IgD-negative memory B cell (primary cell): ENCODE measurements around the gene CFAP97D1. TPM values are rescaled to one million over a fixed set of nuclear protein-coding genes. Genes with fewer than 3 reads are reported as not detected.
A peak's percentile ranks its signal among the peaks of the same experiment; 100 is the strongest.

Experiments
- H3K27ac Mint-ChIP-seq, 3 donors: one replicate each; pipeline ENCODE4 v1.8.0; 2020 to 2022; ENCODE audit warnings: mild to moderate bottlenecking in 3 of 3, mixed read lengths in 3 of 3, moderate library complexity in 1 of 3
- H3K27me3 Mint-ChIP-seq: one replicate; pipeline ENCODE4 v1.8.0; 2021; ENCODE audit warnings: mixed read lengths
- H3K36me3 Mint-ChIP-seq: one replicate; pipeline ENCODE4 v1.8.0; 2020; ENCODE audit warnings: mild to moderate bottlenecking, mixed read lengths
- H3K4me1 Mint-ChIP-seq, 3 donors: one replicate each; pipeline ENCODE4 v1.8.0; 2020 to 2022; ENCODE audit warnings: mixed read lengths in 3 of 3, mild to moderate bottlenecking in 1 of 3
- H3K4me3 Mint-ChIP-seq, 4 donors: one replicate each; pipeline ENCODE4 v1.8.0; 2020 to 2022; ENCODE audit warnings: mild to moderate bottlenecking in 4 of 4, mixed read lengths in 4 of 4, moderate library complexity in 3 of 4
- H3K9me3 Mint-ChIP-seq, 3 donors: one replicate each; pipeline ENCODE4 v1.8.0; 2020 to 2021; ENCODE audit warnings: mixed read lengths in 3 of 3, mild to moderate bottlenecking in 1 of 3
- polyA plus RNA-seq: library from polyadenylated mRNA; unstranded; fragments of 300-500 nt; fragmentation: Illumina TruSeq; gene quantifications from one replicate; pipeline ENCODE4 v1.2.3, GENCODE V29; 2021

CFAP97D1 gene
- polyA plus RNA-seq, 1 donor from 2014 or later = not detected

GRCh38 chr17:43818966-43819365 lies 38.7 kb downstream of the CFAP97D1 start:
- Mint-ChIP-seq H3K4me3 (no peak overlapping the region), H3K36me3 (no peaks in the 10 kb centered on the region), H3K27me3 (no peaks in the 10 kb centered on the region), H3K9me3 (no peaks in the 10 kb centered on the region), H3K27ac (no peak overlapping the region), H3K4me1 (no peaks in the 10 kb centered on the region)

GRCh38 chr17:43820759-43821158 lies 40.5 kb downstream of the CFAP97D1 start:
- H3K4me1 Mint-ChIP-seq = no peaks in the 10 kb centered on the region
- no peaks in the 10 kb centered on the region for H3K9me3 Mint-ChIP-seq
- H3K4me3 Mint-ChIP-seq = no peak overlapping the region
- peaks cover 2% of the 10 kb centered on the region for H3K27me3 Mint-ChIP-seq
- H3K36me3 Mint-ChIP-seq = peaks cover 2% of the 10 kb centered on the region
- peak overlapping the region in 1 of 3 donors; percentile 41 for H3K27ac Mint-ChIP-seq

- H3K4me1 Mint-ChIP-seq = no peaks in the 10 kb centered on the region
Observed at GRCh38 chr17:43822570-43823190, 42.4 kb downstream of the CFAP97D1 start.

GRCh38 chr17:43823350-43824084 lies 43.3 kb downstream of the CFAP97D1 start:
- H3K4me1 Mint-ChIP-seq = no peaks in the 10 kb centered on the region
- H3K27me3 Mint-ChIP-seq = peaks cover 2% of the 10 kb centered on the region
- H3K27ac Mint-ChIP-seq = no peak overlapping the region
- H3K36me3 Mint-ChIP-seq = peaks cover 2% of the 10 kb centered on the region
- H3K9me3 Mint-ChIP-seq = no peaks in the 10 kb centered on the region
- H3K4me3 Mint-ChIP-seq = no peak overlapping the region

More at GRCh38 chr17:43822570-43823190, 42.4 kb downstream of the CFAP97D1 start:
- Mint-ChIP-seq H3K4me3 (no peak overlapping the region), H3K27me3 (peaks cover 2% of the 10 kb centered on the region), H3K27ac (no peak overlapping the region), H3K9me3 (no peaks in the 10 kb centered on the region), H3K36me3 (peaks cover 2% of the 10 kb centered on the region)

GRCh38 chr17:43825567-43825966 lies 45.3 kb downstream of the CFAP97D1 start:
- Mint-ChIP-seq H3K4me1 (no peaks in the 10 kb centered on the region), H3K27ac (no peak overlapping the region), H3K36me3 (peaks cover 2% of the 10 kb centered on the region), H3K27me3 (peaks cover 6% of the 10 kb centered on the region), H3K4me3 (no peak overlapping the region), H3K9me3 (no peaks in the 10 kb centered on the region)

- peaks cover 12% of the 10 kb centered on the region for H3K27me3 Mint-ChIP-seq
- peaks cover 2% of the 10 kb centered on the region for H3K36me3 Mint-ChIP-seq
- no peak overlapping the region for H3K27ac Mint-ChIP-seq
- no peaks in the 10 kb centered on the region for H3K9me3 Mint-ChIP-seq
- H3K4me3 Mint-ChIP-seq = no peak overlapping the region
- H3K4me1 Mint-ChIP-seq = peaks cover 0 to 3% (median 0%) of the 10 kb centered on the region in 3 donors
Observed at GRCh38 chr17:43826206-43826605, 46.0 kb downstream of the CFAP97D1 start.

- Mint-ChIP-seq H3K4me3 (no peak overlapping the region), H3K27ac (no peak overlapping the region), H3K27me3 (peaks cover 24% of the 10 kb centered on the region), H3K4me1 (peaks cover 0 to 5% (median 3%) of the 10 kb centered on the region in 3 donors), H3K9me3 (no peaks in the 10 kb centered on the region), H3K36me3 (peaks cover 2% of the 10 kb centered on the region)
Observed at GRCh38 chr17:43827596-43827995, 47.4 kb downstream of the CFAP97D1 start.

- peaks cover 6 to 13% (median 8%) of the 10 kb centered on the region in 3 donors for H3K4me1 Mint-ChIP-seq
- H3K9me3 Mint-ChIP-seq = peaks cover 0 to 5% (median 0%) of the 10 kb centered on the region in 3 donors
- peaks cover 37% of the 10 kb centered on the region for H3K27me3 Mint-ChIP-seq
- no peak overlapping the region for H3K27ac Mint-ChIP-seq
- H3K4me3 Mint-ChIP-seq = no peak overlapping the region
- H3K36me3 Mint-ChIP-seq = no peaks in the 10 kb centered on the region
Observed at GRCh38 chr17:43829738-43830137, 49.5 kb downstream of the CFAP97D1 start.

GRCh38 chr17:43830510-43831140 lies 50.4 kb downstream of the CFAP97D1 start:
- Mint-ChIP-seq H3K27ac (peak overlapping the region in 1 of 3 donors; percentile 15), H3K9me3 (peaks cover 0 to 5% (median 0%) of the 10 kb centered on the region in 3 donors), H3K36me3 (no peaks in the 10 kb centered on the region), H3K27me3 (peaks cover 41% of the 10 kb centered on the region), H3K4me3 (peak overlapping the region in 3 of 4 donors; percentile 36 to 83 (median 80)), H3K4me1 (peaks cover 6 to 13% (median 8%) of the 10 kb centered on the region in 3 donors)

GRCh38 chr17:43831633-43832032 lies 51.4 kb downstream of the CFAP97D1 start:
- Mint-ChIP-seq H3K27ac (no peak overlapping the region), H3K4me3 (peak overlapping the region; percentile 48 to 92 (median 84)), H3K4me1 (peaks cover 6 to 13% (median 8%) of the 10 kb centered on the region in 3 donors), H3K27me3 (peaks cover 50% of the 10 kb centered on the region), H3K9me3 (peaks cover 0 to 5% (median 0%) of the 10 kb centered on the region in 3 donors), H3K36me3 (peaks cover 1% of the 10 kb centered on the region)

- Mint-ChIP-seq H3K4me1 (peaks cover 6 to 13% (median 8%) of the 10 kb centered on the region in 3 donors), H3K4me3 (peak overlapping the region; percentile 50 to 92 (median 82)), H3K9me3 (peaks cover 0 to 5% (median 0%) of the 10 kb centered on the region in 3 donors), H3K27ac (peak overlapping the region in 1 of 3 donors; percentile 53), H3K27me3 (peaks cover 50% of the 10 kb centered on the region), H3K36me3 (peaks cover 1% of the 10 kb centered on the region)
Observed at GRCh38 chr17:43832168-43832975, 52.1 kb downstream of the CFAP97D1 start.

GRCh38 chr17:43832976-43833829 lies 53.0 kb downstream of the CFAP97D1 start, which contains the start of gene MPP3:
MPP3 (minus strand) TSS chr17:43833146; CDS start chr17:43831906, 1,240 bp downstream.
- Mint-ChIP-seq H3K36me3 (peaks cover 1% of the 10 kb centered on the region), H3K27ac (peak within 1 kb of the TSS in 1 of 3 donors; percentile 53), H3K27me3 (peaks cover 50% of the 10 kb centered on the region), H3K4me1 (peaks cover 6 to 13% (median 8%) of the 10 kb centered on the region in 3 donors), H3K9me3 (peaks cover 0 to 5% (median 0%) of the 10 kb centered on the region in 3 donors), H3K4me3 (peak within 1 kb of the TSS; percentile 61 to 92 (median 84))

GRCh38 chr17:43834106-43834505 lies 53.9 kb downstream of the CFAP97D1 start:
- peaks cover 50% of the 10 kb centered on the region for H3K27me3 Mint-ChIP-seq
- H3K4me1 Mint-ChIP-seq = peaks cover 6 to 13% (median 8%) of the 10 kb centered on the region in 3 donors
- peaks cover 0 to 5% (median 0%) of the 10 kb centered on the region in 3 donors for H3K9me3 Mint-ChIP-seq
- H3K36me3 Mint-ChIP-seq = peaks cover 1% of the 10 kb centered on the region
- H3K27ac Mint-ChIP-seq = no peak overlapping the region
- H3K4me3 Mint-ChIP-seq = peak overlapping the region in 1 of 4 donors; percentile 2
